Caco-2 (cell line): ENCODE measurements around the gene GFOD1. TPM values are rescaled to one million over a fixed set of nuclear protein-coding genes. Genes with fewer than 3 reads are reported as not detected.

Experiments
- BruUV-seq: library from RNA; stranded (reverse); fragments of 400-500 nt; replicated peaks from 2 replicates; lab custom pipeline; 2021; lab: Mats Ljungman, UMichigan
- CTCF ChIA-PET: fragments of 300-600 bp; sonication (Branson Sonifier 250); formaldehyde crosslinking; loops from one replicate; lab custom pipeline; 2022; ENCODE audit warnings: antibody characterized with exemption; lab: Charles Lee
- POLR2A ChIA-PET: fragments of 300-600 bp; sonication (Branson Sonifier 250); formaldehyde crosslinking; loops from one replicate; lab custom pipeline; 2022; ENCODE audit warnings: antibody characterized with exemption; lab: Charles Lee
- DNase-seq, 2 experiments: peaks; one replicate each; pipeline versions ENCODE4 v3.0.0 to v3.0.0-alpha.2; 2020 to 2022
- H3K27me3 ChIP-seq: replicated peaks from 2 replicates; pipeline ENCODE4 v1.6.0; 2011; ENCODE audit warnings: low read length; ENCODE audit not compliant: control insufficient read depth, insufficient read depth
- H3K36me3 ChIP-seq: 2 replicates; pipeline ENCODE4 v1.5.1; 2011; ENCODE audit warnings: low read length; ENCODE audit not compliant: control insufficient read depth, insufficient read depth
- H3K4me1 ChIP-seq: fragments of 250-450 bp; sonication (Bioruptor Pico); 2 replicates; pipeline ENCODE4 v1.5.1; 2020; ENCODE audit warnings: mild to moderate bottlenecking
- H3K4me3 ChIP-seq: 2 replicates; pipeline ENCODE4 v1.5.1; 2011; ENCODE audit warnings: low read depth, mild to moderate bottlenecking, control low read depth, low read length
- H3K9me3 ChIP-seq: fragments of 250-450 bp; sonication (Bioruptor Pico); 2 replicates; pipeline ENCODE4 v1.5.1; 2020; ENCODE audit warnings: mild to moderate bottlenecking, moderate library complexity
- H3K27ac Mint-ChIP-seq: one replicate; pipeline ENCODE4 v1.8.0; 2022; ENCODE audit warnings: mixed read lengths; ENCODE audit not compliant: unreplicated experiment
- H3K27me3 Mint-ChIP-seq: one replicate; pipeline ENCODE4 v1.8.0; 2022; ENCODE audit warnings: mixed read lengths; ENCODE audit not compliant: insufficient read depth, unreplicated experiment
- H3K36me3 Mint-ChIP-seq: one replicate; pipeline ENCODE4 v1.8.0; 2022; ENCODE audit warnings: mild to moderate bottlenecking, mixed read lengths; ENCODE audit not compliant: insufficient read depth, unreplicated experiment
- H3K4me1 Mint-ChIP-seq: one replicate; pipeline ENCODE4 v1.8.0; 2022; ENCODE audit warnings: low read depth, mixed read lengths; ENCODE audit not compliant: unreplicated experiment
- H3K4me3 Mint-ChIP-seq: one replicate; pipeline ENCODE4 v1.8.0; 2022; ENCODE audit warnings: mild to moderate bottlenecking, moderate library complexity, mixed read lengths; ENCODE audit not compliant: unreplicated experiment
- H3K9me3 Mint-ChIP-seq: one replicate; pipeline ENCODE4 v1.8.0; 2022; ENCODE audit warnings: mixed read lengths; ENCODE audit not compliant: unreplicated experiment
- intact Hi-C: fragments of 100-400 bp; cut with micrococcal nuclease; formaldehyde crosslinking; loops from one replicate; pipeline ENCODE4 v1.10.0; 2022; ENCODE audit not compliant: unreplicated experiment
- total RNA-seq: library from RNA; stranded (reverse); gene quantifications from 2 replicates; pipeline ENCODE4 v1.2.3, GENCODE V29; 2022
- TF ChIP-seq, protein P1 (sequence below), 2 experiments: fragments of 200-600 bp in 1 of 2; IDR thresholded peaks; 1 replicate in 1 of 2; 2 replicates in 1 of 2; pipeline versions ENCODE4 v1.5.1 to v1.8.0; 2011 to 2022; ENCODE audit warnings: antibody characterized with exemption in 1 of 2, control low read depth in 1 of 2, inconsistent platforms in 1 of 2, low read depth in 1 of 2, low read length in 1 of 2, mild to moderate bottlenecking in 1 of 2, moderate library complexity in 1 of 2; ENCODE audit not compliant: insufficient read depth in 1 of 2, severe bottlenecking in 1 of 2, unreplicated experiment in 1 of 2

GFOD1 gene
- total RNA-seq, 1 experiment from 2014 or later, result 0.84 TPM

DNA sequence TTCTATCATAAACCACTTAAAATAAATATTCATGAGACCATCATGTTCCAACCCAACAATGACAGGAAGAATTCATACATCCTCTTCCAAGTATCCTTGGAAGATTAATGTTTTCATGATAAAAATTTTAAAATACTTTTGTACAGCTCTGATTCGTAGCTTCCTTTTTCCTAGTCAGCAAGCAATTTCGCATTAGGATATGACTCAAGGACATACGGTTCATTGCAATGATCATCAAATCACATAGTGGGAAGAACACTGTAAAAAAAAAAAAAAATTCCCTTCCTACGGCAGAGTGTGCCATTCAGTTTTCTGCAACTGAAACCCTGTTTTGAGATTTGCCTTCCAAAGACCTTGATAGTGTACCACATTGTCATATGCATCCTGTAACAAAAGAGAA is 35.3 kb upstream of the GFOD1 start:
- Histone ChIP-seq H3K27me3 (no peaks in the 10 kb centered on the region), H3K4me1 (no peaks in the 10 kb centered on the region), H3K9me3 (no peaks in the 10 kb centered on the region), H3K36me3 (no peaks in the 10 kb centered on the region), H3K4me3 (no peak overlapping the region)
- no peaks in the 10 kb centered on the region for H3K36me3 Mint-ChIP-seq
- DNase-seq, result no peak
- H3K27ac Mint-ChIP-seq, result no peak overlapping the region
- BruUV-seq, result no TSS peak
- H3K27me3 Mint-ChIP-seq, result peaks cover 4% of the 10 kb centered on the region
- TF ChIP-seq, protein P1, sequence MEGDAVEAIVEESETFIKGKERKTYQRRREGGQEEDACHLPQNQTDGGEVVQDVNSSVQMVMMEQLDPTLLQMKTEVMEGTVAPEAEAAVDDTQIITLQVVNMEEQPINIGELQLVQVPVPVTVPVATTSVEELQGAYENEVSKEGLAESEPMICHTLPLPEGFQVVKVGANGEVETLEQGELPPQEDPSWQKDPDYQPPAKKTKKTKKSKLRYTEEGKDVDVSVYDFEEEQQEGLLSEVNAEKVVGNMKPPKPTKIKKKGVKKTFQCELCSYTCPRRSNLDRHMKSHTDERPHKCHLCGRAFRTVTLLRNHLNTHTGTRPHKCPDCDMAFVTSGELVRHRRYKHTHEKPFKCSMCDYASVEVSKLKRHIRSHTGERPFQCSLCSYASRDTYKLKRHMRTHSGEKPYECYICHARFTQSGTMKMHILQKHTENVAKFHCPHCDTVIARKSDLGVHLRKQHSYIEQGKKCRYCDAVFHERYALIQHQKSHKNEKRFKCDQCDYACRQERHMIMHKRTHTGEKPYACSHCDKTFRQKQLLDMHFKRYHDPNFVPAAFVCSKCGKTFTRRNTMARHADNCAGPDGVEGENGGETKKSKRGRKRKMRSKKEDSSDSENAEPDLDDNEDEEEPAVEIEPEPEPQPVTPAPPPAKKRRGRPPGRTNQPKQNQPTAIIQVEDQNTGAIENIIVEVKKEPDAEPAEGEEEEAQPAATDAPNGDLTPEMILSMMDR (IDR thresholded peaks at IDR 0.05; ENCODE audit: insufficient read depth in 1 of 2, low read depth in 1 of 2, low read length in 1 of 2, severe bottlenecking in 1 of 2, unreplicated experiment in 1 of 2), result no peak
- H3K9me3 Mint-ChIP-seq, result no peaks in the 10 kb centered on the region
- H3K4me1 Mint-ChIP-seq, result no peaks in the 10 kb centered on the region
- ChIA-PET CTCF (no interaction called here), POLR2A (no interaction called here)
- no peak overlapping the region for H3K4me3 Mint-ChIP-seq
- intact Hi-C loops, result no loop called here

DNA sequence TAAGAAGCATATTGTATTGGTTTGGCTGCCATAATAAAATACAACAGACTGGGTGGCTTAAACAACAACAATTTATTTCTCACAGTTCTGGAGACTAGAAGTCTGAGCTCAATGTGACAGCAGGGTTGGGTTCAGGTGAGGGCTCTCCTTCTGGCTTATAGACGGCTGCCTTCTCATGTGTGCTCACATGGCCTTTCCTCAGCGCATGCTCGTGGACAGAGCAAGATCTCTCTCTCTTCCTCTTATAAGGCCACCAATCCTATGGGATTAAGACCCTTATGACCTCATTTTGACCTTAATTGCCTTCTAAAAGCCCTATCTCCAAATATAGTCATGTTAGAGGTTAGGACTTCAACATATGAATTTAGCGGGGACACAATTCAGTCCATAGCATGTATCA is 32.4 kb upstream of the GFOD1 start:
- POLR2A ChIA-PET, result no interaction called here
- CTCF ChIA-PET, result no interaction called here
- Histone ChIP-seq H3K9me3 (no peaks in the 10 kb centered on the region), H3K36me3 (no peaks in the 10 kb centered on the region), H3K4me3 (no peak overlapping the region), H3K4me1 (no peaks in the 10 kb centered on the region), H3K27me3 (no peaks in the 10 kb centered on the region)
- no peaks in the 10 kb centered on the region for H3K36me3 Mint-ChIP-seq
- intact Hi-C loops, result no loop called here
- no TSS peak for BruUV-seq
- TF ChIP-seq, protein P1 (IDR thresholded peaks at IDR 0.05; ENCODE audit: insufficient read depth in 1 of 2, low read depth in 1 of 2, low read length in 1 of 2, severe bottlenecking in 1 of 2, unreplicated experiment in 1 of 2), result no peak
- H3K4me3 Mint-ChIP-seq, result no peak overlapping the region
- H3K27me3 Mint-ChIP-seq, result peaks cover 4% of the 10 kb centered on the region
- no peak for DNase-seq
- no peaks in the 10 kb centered on the region for H3K9me3 Mint-ChIP-seq
- H3K4me1 Mint-ChIP-seq, result peaks cover 7% of the 10 kb centered on the region
- H3K27ac Mint-ChIP-seq, result no peak overlapping the region

DNA sequence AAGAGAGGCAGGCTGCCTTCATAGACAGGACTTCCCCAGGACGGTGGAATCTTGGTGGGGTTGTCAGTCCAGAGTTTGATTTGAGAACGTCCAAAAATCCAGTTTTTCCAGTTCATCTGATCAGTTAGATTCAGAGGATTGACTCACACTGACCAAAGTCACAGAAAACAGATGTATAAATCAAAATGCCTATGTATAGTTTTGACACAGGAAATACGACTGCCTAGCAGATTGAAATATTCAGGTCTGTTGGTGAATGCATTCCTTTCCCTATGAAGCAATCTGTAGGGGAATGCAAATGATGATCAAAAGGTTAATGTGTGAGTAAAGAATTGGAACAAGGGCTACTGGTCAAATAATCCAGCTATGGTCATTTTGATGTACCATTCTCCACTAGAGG is 29.7 kb upstream of the GFOD1 start:
- TF ChIP-seq, protein P1 (IDR thresholded peaks at IDR 0.05; ENCODE audit: insufficient read depth in 1 of 2, low read depth in 1 of 2, low read length in 1 of 2, severe bottlenecking in 1 of 2, unreplicated experiment in 1 of 2), result no peak
- Histone ChIP-seq H3K4me1 (no peaks in the 10 kb centered on the region), H3K36me3 (no peaks in the 10 kb centered on the region), H3K27me3 (no peaks in the 10 kb centered on the region), H3K4me3 (no peak overlapping the region), H3K9me3 (no peaks in the 10 kb centered on the region)
- DNase-seq, result no peak
- no peak overlapping the region for H3K4me3 Mint-ChIP-seq
- POLR2A ChIA-PET, result interaction anchor here (0.6 kb wide), 1 partner anchor 356 kb away, joined by 4 read pairs; no protein-coding TSS in a partner anchor
- H3K27me3 Mint-ChIP-seq, result peaks cover 4% of the 10 kb centered on the region
- no peaks in the 10 kb centered on the region for H3K9me3 Mint-ChIP-seq
- CTCF ChIA-PET, result no interaction called here
- no TSS peak for BruUV-seq
- H3K36me3 Mint-ChIP-seq, result no peaks in the 10 kb centered on the region
- intact Hi-C loops, result no loop called here
- no peak overlapping the region for H3K27ac Mint-ChIP-seq
- H3K4me1 Mint-ChIP-seq, result peaks cover 7% of the 10 kb centered on the region
